GM18526 (cell line): ENCODE results near the gene LGALS7.

ENCODE experiments used
- POLR2A ChIP-seq: IDR thresholded peaks from 3 replicates; pipeline ENCODE4 v1.6.1; 2011; ENCODE audit not compliant: insufficient read length; ENCODE audit errors: extremely low read depth

LGALS7 gene

GRCh38 chr19:38740257-38740592 lies 33.1 kb downstream of the LGALS7 start:
- TF ChIP-seq POLR2A = no peak

- TF ChIP-seq POLR2A = no peak
Observed at GRCh38 chr19:38739440-38740256, 33.7 kb downstream of the LGALS7 start.

GRCh38 chr19:38737921-38738737 lies 35.2 kb downstream of the LGALS7 start:
- TF ChIP-seq POLR2A = no peak

GRCh38 chr19:38737281-38737865 lies 35.9 kb downstream of the LGALS7 start:
- TF ChIP-seq POLR2A = no peak

GRCh38 chr19:38736413-38737280 lies 36.7 kb downstream of the LGALS7 start:
- TF ChIP-seq POLR2A = no peak

- TF ChIP-seq POLR2A = no peak
Observed at GRCh38 chr19:38736036-38736412, 37.3 kb downstream of the LGALS7 start.

GRCh38 chr19:38735257-38735686 lies 38.0 kb downstream of the LGALS7 start:
- no peak for TF ChIP-seq POLR2A

GRCh38 chr19:38734426-38735256 lies 38.7 kb downstream of the LGALS7 start:
- peak; percentile 51 for TF ChIP-seq POLR2A

GRCh38 chr19:38734176-38734425 lies 39.2 kb downstream of the LGALS7 start:
- no peak for TF ChIP-seq POLR2A

GRCh38 chr19:38733493-38734175 lies 39.7 kb downstream of the LGALS7 start:
- TF ChIP-seq POLR2A = no peak

- no peak for TF ChIP-seq POLR2A
Observed at GRCh38 chr19:38733241-38733492, 40.1 kb downstream of the LGALS7 start.

GRCh38 chr19:38731654-38732301 lies 41.5 kb downstream of the LGALS7 start:
- TF ChIP-seq POLR2A = no peak

- no peak for TF ChIP-seq POLR2A
Observed at GRCh38 chr19:38730731-38731589, 42.4 kb downstream of the LGALS7 start.
